ENCODE data around the gene ZBP1.

Gene ZBP1

GRCh38 chr20:57621421-57622200, 1.4 kb upstream of the ZBP1 start:
- TF ChIP-seq, protein P1, sequence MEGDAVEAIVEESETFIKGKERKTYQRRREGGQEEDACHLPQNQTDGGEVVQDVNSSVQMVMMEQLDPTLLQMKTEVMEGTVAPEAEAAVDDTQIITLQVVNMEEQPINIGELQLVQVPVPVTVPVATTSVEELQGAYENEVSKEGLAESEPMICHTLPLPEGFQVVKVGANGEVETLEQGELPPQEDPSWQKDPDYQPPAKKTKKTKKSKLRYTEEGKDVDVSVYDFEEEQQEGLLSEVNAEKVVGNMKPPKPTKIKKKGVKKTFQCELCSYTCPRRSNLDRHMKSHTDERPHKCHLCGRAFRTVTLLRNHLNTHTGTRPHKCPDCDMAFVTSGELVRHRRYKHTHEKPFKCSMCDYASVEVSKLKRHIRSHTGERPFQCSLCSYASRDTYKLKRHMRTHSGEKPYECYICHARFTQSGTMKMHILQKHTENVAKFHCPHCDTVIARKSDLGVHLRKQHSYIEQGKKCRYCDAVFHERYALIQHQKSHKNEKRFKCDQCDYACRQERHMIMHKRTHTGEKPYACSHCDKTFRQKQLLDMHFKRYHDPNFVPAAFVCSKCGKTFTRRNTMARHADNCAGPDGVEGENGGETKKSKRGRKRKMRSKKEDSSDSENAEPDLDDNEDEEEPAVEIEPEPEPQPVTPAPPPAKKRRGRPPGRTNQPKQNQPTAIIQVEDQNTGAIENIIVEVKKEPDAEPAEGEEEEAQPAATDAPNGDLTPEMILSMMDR (IDR thresholded peaks at IDR 0.05), result no peak

- TF ChIP-seq, protein P1 (IDR thresholded peaks at IDR 0.05), result no peak
These were observed 773 bp upstream of the ZBP1 start for GRCh38 chr20:57620999-57621398.

DNA sequence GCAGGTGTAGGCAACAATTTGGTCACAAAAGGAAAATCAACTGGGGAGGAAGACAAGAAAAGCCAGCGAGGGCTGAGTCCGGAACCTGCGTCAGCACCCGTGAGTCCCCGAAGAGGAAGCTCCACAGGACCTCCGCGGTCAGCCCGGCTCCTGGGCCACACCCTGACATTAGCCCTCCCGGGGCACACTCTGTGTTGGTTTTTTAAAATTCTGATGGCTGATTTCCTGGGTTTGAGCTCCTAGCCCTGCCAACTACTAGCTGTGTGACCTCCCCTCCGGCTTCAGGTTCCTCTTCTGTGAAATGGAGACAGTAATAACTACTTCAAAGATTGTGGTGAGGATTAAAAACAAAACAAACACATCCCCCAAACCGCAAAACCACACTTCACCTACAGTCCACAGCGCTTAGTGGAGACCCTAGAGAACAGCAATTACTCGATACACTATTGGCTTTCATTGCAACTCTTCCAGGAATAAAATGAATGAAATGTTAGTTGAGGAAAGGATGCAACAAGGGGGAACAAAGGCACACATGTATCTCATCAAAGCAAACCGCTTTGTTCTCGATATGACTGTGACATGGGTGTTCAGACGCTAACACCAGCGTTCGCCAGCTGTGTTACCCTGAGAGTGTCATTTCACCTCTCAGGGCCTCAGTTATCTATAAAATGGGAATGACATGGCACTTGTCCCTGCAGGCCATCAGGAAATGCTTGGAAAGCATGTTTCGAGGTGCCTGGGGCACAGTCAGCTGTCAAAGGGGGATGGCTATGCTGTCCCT, 985 bp downstream of the ZBP1 start:
- TF ChIP-seq, protein P1 (IDR thresholded peaks at IDR 0.05), result no peak

- TF ChIP-seq, protein P1 (IDR thresholded peaks at IDR 0.05), result no peak
These were observed 1.5 kb downstream of the ZBP1 start for GRCh38 chr20:57618764-57619050.

- TF ChIP-seq, protein P1 (IDR thresholded peaks at IDR 0.05), result no peak
These were observed 2.0 kb downstream of the ZBP1 start for GRCh38 chr20:57618091-57618763.

GRCh38 chr20:57617079-57617795, 3.0 kb downstream of the ZBP1 start:
- TF ChIP-seq, protein P1 (IDR thresholded peaks at IDR 0.05), result no peak

Data from LNCAP (cell line).